ENCODE results near the gene EEF1G.

The EEF1G gene, protein sequence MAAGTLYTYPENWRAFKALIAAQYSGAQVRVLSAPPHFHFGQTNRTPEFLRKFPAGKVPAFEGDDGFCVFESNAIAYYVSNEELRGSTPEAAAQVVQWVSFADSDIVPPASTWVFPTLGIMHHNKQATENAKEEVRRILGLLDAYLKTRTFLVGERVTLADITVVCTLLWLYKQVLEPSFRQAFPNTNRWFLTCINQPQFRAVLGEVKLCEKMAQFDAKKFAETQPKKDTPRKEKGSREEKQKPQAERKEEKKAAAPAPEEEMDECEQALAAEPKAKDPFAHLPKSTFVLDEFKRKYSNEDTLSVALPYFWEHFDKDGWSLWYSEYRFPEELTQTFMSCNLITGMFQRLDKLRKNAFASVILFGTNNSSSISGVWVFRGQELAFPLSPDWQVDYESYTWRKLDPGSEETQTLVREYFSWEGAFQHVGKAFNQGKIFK

DNA sequence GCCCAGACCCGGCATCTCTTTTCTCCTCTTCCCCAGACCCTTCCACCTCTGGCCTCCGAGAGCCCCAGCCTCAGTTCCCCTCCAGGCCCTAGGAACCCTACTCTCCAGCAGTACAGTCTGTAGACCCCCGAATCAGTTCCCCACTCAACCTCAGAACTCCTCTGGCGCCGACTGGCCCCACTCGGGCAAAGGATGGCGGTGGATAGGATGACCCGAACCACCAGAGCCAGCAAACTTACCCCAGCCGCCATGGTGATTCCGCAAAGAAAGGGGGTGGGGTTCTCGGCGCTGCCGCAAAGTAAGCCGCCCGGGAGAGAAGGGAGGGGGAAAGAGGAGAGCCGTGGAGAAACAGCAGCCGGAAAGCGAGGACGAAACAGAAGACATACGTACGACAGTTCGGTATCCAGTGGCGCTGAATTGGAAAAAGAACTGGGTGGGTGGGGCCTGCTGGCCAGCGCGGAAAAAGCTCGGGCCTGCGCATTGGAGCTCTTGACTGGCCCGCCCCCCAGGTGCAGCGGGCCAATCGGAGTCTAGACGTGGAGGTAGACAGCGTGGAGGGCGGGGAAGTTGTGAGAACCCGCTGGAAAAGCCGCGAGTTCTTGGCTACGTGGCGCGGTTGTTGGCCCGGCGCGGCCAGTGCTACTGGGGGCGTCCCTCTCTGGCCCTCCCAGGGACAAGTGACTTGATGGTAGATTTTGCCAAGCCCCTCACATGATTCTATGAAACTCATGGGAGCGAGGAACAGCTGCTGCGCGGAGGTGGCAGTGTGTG lies at the start of gene EEF1G:
TSS of gene EEF1G (minus strand) at position 300 of the 771 bp plus-strand sequence. CDS start at position 251, 49 bp downstream.
- TF ChIP-seq GATA2 (IDR thresholded peaks at IDR 0.05; ENCODE audit: low read depth, low read length) (no peak), GATA3 (IDR thresholded peaks at IDR 0.05; ENCODE audit: low read depth, low read length) (no peak)

DNA sequence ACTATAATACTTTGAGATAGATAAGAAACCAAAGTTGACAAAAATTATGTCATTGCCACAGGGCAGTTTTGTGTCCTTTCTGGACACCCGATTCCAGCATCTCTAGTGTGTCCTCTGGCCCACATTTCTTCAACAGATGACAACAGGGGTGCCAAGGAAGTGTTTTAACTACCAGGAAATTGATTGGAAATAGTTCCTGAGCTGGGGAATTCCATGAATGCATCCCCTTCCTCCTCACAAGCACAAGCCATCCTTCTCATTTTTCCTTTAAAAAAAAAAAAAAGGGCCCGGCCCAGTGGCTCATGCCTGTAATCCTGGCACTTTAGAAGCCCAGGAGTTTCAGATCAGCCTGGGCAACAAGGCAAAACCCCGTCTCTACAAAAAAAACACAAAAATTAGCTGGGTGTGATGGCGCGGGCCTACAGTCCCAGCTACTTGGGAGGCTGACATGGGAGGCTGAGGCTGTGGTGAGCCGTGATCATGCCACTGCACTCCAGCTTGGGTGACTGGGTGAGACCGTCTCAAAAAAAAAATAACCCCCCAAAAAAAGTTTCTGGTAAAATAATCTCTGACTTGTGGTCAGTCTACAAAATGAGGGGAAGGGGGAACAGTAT lies 48.9 kb upstream of the EEF1G start:
- no peak for TF ChIP-seq GATA3 (IDR thresholded peaks at IDR 0.05; ENCODE audit: low read depth, low read length)
- TF ChIP-seq GATA2 (IDR thresholded peaks at IDR 0.05; ENCODE audit: low read depth, low read length) = no peak; the same call in 1 of the 2 replicates

DNA sequence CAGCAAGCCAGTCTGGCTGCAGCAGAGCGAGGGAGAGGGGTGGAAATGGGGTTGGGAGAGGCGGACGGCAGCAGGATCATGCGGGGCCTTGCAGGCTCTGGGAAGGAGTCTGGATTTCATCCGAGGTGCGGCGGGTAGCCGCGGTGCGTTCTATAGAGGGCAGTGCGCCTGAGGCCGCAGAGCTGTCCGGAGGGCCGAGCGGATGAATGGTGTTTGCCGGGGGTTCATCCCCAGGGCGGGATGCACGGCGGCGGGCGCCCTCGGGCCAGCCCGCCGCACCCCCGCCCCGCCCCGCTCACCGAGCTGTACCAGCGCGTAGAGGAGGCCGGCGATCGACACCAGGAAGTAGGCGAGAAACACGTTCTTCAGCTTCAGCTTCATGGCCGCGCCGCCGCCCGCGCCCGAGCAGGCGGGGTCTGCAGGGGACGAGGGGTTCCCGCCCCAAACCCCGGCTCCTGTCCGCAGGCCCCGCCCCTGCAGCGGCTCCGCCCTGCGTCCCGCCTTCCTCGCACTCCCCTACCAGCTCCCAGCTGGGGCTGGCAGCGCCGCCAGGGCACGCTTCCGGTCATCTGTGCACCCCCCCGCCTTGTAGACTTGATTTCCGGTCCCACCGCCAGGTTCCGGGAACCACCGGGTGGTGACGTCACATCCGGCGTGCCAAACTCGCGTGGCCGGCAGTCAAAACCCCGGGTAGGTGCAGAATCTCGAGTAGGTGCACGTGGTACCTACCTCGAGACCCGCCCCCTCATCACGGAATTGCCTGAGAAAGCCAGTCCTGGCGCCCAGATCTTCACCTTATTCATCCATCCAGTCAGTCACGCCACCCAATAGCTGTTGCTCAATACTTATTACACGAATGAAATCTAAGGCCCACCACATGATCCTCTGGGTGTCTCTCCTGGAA lies 48.1 kb upstream of the EEF1G start, which contains the start of gene B3GAT3:
TSS of gene B3GAT3 (minus strand) at position 420 of the 904 bp plus-strand sequence. CDS start at position 381, 39 bp downstream.
- no peak for TF ChIP-seq GATA3 (IDR thresholded peaks at IDR 0.05; ENCODE audit: low read depth, low read length)
- TF ChIP-seq GATA2 (IDR thresholded peaks at IDR 0.05; ENCODE audit: low read depth, low read length) = no peak; the same call in 1 of the 2 replicates

DNA sequence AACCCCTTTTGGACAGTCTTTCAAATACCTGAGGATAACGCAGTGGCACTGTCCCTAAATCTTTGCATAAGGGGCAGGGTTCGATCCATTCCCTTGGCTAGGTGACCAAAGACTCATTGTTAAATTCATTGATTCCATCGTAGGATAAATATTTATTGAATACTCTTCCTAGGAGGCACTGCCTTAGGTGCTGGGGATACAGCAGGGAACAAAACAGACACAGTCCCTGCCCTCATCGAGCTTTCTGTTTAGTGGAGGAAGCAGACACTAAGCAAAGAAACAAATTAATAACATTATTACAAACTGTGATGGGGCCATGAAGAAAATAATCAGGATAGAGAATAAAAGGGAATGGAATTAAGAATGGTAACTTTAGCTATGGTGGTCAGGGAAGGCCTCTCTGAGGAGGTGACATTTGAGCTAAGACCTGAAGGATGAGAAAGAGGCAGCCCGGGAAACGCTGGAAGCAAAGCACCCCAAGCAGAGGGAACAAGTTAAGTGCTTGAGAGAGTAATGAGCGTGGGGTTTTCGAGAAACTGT lies 47.4 kb upstream of the EEF1G start:
- no peak for TF ChIP-seq GATA2 (IDR thresholded peaks at IDR 0.05; ENCODE audit: low read depth, low read length)
- no peak for TF ChIP-seq GATA3 (IDR thresholded peaks at IDR 0.05; ENCODE audit: low read depth, low read length)

DNA sequence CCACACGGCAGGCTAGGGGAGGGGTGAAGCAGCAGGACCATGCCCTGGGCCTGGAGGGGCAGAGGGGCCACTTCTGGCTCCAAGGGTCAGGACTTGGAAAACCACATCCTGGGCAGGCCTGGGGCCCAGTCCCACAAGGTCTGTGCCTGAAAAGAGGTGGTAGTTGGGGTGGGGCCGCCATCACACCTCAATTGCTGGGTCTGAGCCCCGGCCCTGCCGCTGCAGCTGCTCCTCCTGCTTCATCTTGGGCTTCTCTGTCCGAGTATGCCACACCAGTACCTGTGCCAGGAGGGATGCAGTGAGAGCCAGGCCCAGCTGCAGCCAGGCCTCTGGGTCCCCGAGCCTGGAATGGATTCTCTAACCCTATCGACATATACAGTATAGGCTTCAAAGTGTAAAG lies 41.8 kb upstream of the EEF1G start:
- no peak for TF ChIP-seq GATA2 (IDR thresholded peaks at IDR 0.05; ENCODE audit: low read depth, low read length)
- no peak for TF ChIP-seq GATA3 (IDR thresholded peaks at IDR 0.05; ENCODE audit: low read depth, low read length)

DNA sequence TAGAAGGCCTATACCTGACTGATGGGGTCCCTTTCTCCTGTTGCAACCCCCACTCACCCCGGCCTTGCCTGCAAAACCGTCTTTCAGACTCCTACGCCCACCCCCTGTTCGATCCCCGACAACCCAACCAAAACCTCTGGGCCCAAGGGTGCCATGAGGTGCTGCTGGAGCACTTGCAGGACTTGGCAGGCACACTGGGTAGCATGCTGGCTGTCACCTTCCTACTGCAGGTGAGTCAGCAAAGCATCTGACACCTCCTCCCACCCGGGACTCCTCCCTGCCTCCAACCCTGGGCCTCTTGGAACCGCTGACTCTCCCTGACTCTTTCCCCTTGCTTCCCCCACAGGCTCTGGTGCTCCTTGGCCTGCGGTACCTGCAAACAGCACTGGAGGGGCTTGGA lies 40.6 kb upstream of the EEF1G start:
- TF ChIP-seq GATA2 (IDR thresholded peaks at IDR 0.05; ENCODE audit: low read depth, low read length) (no peak), GATA3 (IDR thresholded peaks at IDR 0.05; ENCODE audit: low read depth, low read length) (no peak)

DNA sequence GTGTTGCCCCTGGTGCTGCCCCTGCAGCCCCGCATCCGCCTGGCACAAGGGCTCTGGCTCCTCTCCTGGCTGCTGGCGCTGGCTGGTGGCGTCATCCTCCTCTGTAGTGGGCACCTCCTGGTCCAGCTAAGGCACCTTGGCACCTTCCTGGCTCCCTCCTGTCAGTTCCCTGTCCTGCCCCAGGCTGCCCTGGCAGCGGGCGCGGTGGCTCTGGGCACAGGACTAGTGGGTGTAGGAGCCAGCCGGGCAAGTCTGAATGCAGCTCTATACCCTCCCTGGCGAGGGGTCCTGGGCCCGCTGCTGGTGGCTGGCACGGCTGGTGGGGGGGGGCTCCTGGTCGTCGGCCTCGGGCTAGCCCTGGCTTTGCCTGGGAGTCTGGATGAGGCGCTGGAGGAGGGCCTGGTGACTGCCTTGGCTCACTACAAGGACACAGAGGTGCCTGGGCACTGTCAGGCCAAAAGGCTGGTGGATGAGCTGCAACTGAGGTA lies 39.6 kb upstream of the EEF1G start:
- TF ChIP-seq GATA2 (IDR thresholded peaks at IDR 0.05; ENCODE audit: low read depth, low read length) (no peak), GATA3 (IDR thresholded peaks at IDR 0.05; ENCODE audit: low read depth, low read length) (no peak)

DNA sequence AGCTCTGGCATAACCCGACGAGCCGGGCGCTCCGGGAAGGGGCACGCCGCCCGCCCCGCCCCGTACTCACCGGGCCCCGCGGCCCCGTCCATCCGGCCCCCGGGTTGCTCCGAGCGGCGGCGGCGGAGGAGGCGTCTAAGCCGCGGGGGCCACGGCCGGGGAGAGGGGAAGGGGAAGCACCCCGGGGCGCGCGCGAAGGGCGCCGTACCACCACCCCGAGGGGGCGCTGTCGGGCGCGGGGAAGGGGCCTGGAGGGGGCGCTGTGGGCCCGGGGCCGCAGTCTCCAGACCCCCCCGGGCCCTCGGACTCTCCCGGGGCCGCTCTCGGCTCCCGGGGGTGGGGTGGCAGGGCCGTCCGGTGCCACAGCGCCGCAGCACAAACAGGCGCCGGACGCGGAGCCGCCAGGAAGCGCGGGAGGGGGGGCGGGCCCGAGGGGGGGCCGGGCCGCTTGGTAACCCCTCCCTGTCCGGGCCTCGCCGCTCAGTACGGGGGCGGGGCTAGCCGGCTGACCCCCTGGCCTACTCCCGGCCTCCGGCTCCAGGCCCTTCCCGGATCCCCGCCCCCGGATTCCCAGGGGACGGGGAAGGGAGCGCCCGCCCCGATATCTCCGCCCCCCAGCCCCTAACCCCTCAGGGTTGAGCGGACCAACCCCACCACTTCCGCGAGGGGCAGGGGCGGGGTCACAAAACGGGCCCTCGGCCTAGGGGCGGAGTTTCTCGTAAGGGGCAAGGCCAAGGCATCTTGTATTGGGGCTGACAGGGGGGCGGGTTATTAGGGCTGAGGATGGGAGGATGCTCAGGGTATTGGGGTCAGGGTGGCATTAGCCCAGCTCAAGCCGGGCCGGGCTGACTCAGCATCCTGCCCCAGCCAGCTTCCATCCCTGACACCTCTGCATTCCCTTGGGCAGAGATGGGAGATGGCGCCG lies 38.9 kb upstream of the EEF1G start, which contains the start of the genes EML3 and ROM1:
TSS of gene EML3 (minus strand) at position 410 of the 925 bp plus-strand sequence. CDS start at position 92, 318 bp downstream.
TSS of gene ROM1 (plus strand) at position 892 of the 925 bp plus-strand sequence. CDS start at position 917, 25 bp downstream.
- TF ChIP-seq GATA3 (IDR thresholded peaks at IDR 0.05; ENCODE audit: low read depth, low read length) = no peak
- TF ChIP-seq GATA2 (IDR thresholded peaks at IDR 0.05; ENCODE audit: low read depth, low read length) = no peak

DNA sequence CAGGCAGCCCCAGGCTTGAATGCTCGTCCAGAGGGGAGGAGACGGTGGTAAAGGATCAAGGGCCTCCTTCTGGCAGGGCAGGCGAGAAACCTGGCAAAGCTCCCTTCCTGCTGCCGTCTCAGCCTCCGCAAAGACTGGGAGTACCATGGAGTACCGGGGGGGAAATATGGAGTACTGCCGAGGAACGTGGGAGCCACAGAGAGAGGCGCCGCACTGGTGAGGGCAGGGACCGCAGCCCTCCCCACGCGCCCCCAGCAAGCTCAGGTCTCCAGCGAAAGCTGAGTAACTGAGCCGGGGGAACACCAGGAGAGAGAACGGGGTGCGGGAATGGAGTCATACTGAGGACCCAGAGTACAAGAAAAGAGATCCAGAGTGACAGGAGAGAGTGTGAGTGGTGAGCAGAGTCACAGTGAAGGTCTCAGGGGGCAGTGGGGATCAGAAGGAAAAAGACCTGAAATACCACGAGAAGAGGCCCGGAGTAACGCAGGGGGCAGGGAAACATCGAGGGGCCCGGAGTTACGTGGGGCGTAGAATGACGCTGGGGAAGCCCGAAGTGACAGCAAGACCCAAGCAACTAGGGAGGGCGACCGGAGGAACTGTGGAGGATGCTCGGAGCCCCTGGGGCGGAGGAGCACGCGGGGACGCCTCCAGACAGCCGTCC lies 38.1 kb upstream of the EEF1G start:
- TF ChIP-seq GATA3 (IDR thresholded peaks at IDR 0.05; ENCODE audit: low read depth, low read length) (no peak), GATA2 (IDR thresholded peaks at IDR 0.05; ENCODE audit: low read depth, low read length) (no peak)

DNA sequence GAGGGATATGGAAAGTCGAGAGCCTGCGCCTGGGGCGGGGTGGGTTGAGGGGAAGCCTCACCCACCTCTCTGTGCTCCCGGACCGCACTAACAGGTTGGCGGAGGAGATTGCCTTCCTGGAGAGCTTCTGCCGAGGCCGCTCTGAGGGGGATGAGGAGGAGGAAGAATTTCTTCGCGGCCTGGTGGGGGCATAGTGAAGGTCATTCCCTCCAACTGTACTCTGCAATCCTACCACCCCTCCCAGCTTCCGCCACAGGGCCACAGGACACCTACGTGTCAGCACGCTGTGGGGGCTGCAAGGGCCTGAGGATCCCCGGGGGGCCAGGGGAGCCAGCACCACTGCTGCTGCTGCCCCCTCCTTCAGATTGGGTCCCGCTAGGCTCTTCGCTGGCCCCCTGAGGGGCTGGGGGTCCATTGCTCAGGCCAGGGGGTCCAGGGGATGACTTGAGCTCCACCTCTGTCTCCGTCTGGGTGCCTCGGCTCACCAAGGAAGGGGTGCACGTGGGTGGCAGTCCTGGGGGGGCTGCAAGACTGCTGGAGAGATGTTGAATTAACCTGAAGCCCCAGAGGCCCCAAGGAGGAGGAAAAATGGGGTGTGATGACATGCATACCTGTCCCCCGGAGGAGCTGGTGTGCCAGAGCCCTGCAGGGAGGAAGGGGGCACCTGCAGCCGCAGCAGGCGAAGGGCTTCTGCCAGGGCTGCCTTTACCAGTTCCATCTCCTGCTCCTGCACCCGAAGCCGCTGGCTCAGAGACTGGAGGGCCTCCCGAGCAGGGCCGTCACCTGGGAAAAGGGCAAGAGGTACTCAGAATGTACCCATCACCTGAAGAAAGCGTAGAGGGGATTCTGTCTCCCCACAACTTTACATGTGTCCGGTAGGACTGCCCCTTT lies 37.4 kb upstream of the EEF1G start:
- TF ChIP-seq GATA2 (IDR thresholded peaks at IDR 0.05; ENCODE audit: low read depth, low read length) (no peak), GATA3 (IDR thresholded peaks at IDR 0.05; ENCODE audit: low read depth, low read length) (no peak)

Measured in SH-SY5Y (cell line).